Activated gamma-delta T cell (primary cell): ENCODE results near the gene HMMR.
"Not testable (repeated sequence)": the region's sequence is repeated elsewhere in the genome, so short reads cannot be mapped to it uniquely, and the experiment has no call there.

Source experiments
- DNase-seq: peaks from one replicate; lab custom pipeline; 2025; lab: John Stamatoyannopoulos, UW

HMMR gene

GRCh38 chr5:163506095-163506457 lies 45.6 kb downstream of the HMMR start:
- no peak for DNase-seq

DNA sequence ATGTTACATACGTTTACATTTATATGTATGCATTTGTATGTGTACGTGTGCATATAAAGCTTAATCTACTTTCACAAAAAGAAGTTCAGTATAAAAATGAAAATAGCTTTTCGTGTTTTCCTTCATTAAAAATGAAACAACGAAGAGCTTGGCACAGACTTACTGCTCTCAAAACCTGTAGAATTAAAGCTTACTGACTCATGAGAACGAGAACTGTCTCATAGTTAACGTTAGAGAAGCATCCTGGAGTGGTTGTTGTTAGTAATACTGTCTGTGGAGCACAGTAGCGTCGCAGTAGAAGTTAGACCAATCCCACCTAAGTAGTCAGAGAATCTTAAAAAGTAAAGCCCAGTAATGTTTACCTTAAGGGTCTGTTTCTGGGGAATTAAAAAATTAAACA lies 46.3 kb downstream of the HMMR start:
- no peak for DNase-seq

GRCh38 chr5:163508753-163509152 lies 48.3 kb downstream of the HMMR start:
- no peak for DNase-seq

DNA sequence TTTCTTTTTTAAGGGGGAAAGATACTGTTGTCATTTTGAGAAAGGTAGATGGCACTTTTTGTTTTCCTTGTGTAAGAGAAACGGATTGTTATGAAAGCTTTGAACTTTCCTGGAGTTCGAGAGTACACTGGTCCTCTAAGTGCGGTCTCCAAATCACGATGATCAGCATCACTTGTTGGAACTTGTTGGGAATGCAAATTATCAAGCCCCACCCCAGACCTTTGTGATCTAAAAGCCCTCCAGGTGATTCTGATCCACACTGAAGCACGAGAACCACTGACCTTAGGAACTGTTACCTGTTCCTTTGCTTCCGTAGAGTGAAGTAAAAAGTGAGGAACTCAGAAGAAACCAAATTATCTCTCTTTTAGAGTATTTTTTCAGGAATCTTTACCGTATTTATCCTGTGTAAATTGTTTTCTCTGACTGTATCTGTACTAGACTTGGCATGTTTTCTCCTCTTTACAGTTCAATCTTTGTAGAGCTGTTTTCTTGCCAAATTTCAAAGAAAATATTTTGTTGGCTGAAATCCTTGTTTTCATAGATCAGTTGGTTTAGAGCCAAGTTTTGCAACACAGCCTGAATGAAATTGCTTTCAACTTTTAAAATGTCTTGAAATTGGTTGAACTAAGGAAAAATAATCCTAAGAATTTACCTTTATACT lies 49.0 kb downstream of the HMMR start:
- no peak for DNase-seq

DNA sequence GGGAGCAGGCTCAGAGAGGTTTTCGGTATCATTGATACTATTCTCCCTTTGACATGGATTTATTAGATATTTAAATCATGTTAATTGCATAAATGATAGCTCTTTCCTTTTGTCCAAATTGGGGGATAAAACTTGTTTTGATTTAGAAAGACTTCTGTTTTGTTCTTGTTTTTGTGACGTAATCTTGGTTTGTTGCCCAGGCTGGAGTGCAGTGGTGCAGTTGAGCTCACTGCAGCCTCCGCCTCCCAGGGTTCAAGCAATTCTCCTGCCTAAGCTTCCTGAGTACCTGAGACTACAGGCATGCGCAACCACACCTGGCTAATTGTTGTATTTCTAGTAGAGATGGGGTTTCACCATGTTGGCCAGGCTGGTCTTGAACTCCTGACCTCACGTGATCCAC lies 52.1 kb downstream of the HMMR start:
- DNase-seq, result no peak

DNA sequence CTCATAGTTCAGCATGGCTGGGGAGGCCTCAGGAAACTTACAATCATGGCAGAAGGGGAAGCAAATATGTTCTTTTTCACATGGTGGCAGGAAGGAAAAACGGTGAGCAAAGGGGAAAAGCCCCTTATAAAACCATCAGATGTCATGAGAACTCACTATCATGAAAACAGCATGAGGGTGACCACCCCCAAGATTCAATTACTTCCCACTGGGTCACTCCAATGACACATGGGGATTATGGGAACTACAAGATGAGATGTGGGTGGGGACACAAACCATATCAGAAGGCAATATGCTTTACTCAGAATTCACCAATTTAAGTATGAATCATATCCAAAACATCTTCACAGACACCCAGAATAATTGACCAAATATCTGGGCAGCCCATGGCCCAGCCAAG lies 64.7 kb downstream of the HMMR start:
- no peak for DNase-seq

DNA sequence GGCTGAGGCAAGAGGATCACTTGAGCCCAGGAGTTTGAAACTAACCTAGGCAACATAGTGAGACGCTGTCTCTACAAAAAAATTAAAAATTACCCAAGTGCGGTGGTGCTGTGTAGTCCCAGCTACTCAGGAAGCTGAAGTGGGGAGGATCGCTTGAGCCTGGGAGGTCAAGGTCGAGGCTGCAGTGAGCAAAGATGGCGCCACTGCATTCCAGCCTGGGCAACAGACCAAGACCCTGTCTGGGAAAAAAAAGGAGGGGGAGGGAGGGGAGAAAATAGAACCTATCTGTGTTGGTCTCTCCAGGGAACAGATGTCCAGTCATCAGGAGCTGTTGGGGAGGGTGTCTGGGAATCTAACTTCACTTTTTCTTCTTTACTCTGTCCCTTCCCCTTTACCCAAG lies 69.3 kb downstream of the HMMR start:
- DNase-seq, result no peak

DNA sequence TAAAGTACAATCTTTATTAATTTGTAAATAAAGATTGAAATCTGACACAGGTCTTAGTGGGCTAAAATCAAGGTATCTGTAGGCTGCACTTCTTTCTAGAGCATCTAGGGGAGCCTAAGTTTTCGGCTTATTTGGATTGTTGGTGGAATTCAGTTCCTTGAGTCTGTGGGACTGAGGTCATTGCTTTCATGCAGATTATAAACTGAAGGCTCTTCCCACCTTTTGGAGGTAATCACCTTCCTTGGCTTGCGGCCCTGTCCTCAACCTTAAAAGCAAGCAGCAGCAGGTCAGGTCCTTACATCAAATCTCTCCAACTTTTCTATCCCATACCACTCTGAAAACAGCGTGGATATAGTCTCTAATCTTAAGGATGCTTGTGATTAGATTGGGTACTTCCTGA lies 70.8 kb downstream of the HMMR start:
- DNase-seq, result no peak

- no peak for DNase-seq
Measured at GRCh38 chr5:163532171-163533084, 72.0 kb downstream of the HMMR start.

GRCh38 chr5:163533223-163533622 lies 72.8 kb downstream of the HMMR start:
- no peak for DNase-seq

- no peak for DNase-seq
Measured at GRCh38 chr5:163534492-163535094, 74.2 kb downstream of the HMMR start.

DNA sequence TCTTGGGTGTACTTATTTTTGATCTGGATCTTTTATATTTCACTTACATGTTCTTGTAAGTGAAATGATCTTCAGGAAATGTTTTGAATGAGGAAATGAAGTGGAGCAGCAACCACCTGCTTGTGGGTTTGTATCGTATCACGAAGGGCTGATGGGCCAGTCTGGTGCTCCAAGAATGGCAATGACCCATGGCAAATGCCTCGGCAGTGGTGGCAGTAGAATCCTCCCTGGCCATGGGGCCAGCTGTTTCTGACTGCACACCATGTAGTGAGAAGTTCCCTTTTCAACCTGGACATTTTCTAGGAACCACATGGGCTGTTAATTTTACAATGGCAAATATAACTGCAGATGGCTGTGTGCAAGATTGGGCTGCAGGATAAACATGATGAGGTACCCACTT lies 74.9 kb downstream of the HMMR start:
- no peak for DNase-seq

GRCh38 chr5:163536442-163536841 lies 76.0 kb downstream of the HMMR start:
- not testable (repeated sequence) for DNase-seq

DNA sequence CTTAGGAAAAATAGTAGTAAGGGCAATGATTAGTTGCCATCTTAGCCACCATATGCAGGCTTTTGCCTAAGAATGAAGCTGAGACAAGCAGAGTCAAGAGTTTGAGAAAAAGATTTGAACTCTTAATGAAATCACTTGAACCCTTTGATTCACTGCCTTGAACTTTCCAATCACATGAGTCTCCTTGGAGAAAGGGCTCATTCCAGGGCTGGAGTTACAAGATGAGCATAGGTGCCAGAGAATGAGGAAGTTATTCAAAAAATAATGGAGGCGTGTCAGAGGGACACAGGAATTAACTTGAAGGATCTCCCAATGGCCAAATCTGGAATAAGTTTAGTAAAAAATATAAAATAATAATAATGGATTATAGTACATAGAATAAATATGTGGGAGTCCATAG lies 80.3 kb downstream of the HMMR start:
- DNase-seq, result no peak
